Endothelial cell of umbilical vein (primary cell): ENCODE measurements around the gene DHRS9. TPM values are rescaled to one million over a fixed set of nuclear protein-coding genes. Genes with fewer than 3 reads are reported as not detected.

Experiments used
- BruUV-seq: library from RNA; stranded (reverse); fragments of 400-500 nt; replicated peaks from 2 replicates; lab custom pipeline; 2021; lab: Mats Ljungman, UMichigan
- CTCF ChIA-PET: fragments of 300-600, 350-600 bp; sonication (Branson Sonifier 250); formaldehyde crosslinking; loops from one replicate; lab custom pipeline; 2021; ENCODE audit warnings: antibody characterized with exemption, inconsistent platforms; lab: Charles Lee
- POLR2A ChIA-PET: fragments of 300-600, 350-600 bp; sonication (Branson Sonifier 250); formaldehyde crosslinking; loops from one replicate; lab custom pipeline; 2021; ENCODE audit warnings: antibody characterized with exemption, inconsistent platforms; lab: Charles Lee
- DNase-seq: peaks from one replicate; pipeline ENCODE4 v3.0.0-alpha.2; 2011; ENCODE audit warnings: low read depth, low spot score
- FAIRE-seq: peaks from 2 replicates; lab custom pipeline; 2011; peaks lifted over from hg19 to GRCh38; lab: Jason Lieb, UNC
- H2AFZ ChIP-seq: 2 replicates; pipeline ENCODE4 v1.6.0; 2012; ENCODE audit warnings: low read depth, low read length, control low read depth, inconsistent platforms
- H3K27ac ChIP-seq: 2 replicates; pipeline ENCODE4 v1.5.1; 2011; ENCODE audit warnings: low read depth, mild to moderate bottlenecking, control low read depth, low read length, moderate library complexity; ENCODE audit not compliant: insufficient read depth
- H3K27me3 ChIP-seq, 2 experiments: 2 replicates each; pipeline versions ENCODE4 v1.6.0 to v1.6.1; 2011; ENCODE audit warnings: low read length in 2 of 2, mixed read lengths in 1 of 2; ENCODE audit not compliant: control insufficient read depth in 2 of 2, insufficient read depth in 2 of 2
- H3K36me3 ChIP-seq, 2 experiments: 2 replicates in 1 of 2; 3 replicates in 1 of 2; pipeline ENCODE4 v1.5.1; 2011; ENCODE audit warnings: low read length in 2 of 2, mild to moderate bottlenecking in 1 of 2, moderate library complexity in 1 of 2; ENCODE audit not compliant: control insufficient read depth in 2 of 2, insufficient read depth in 2 of 2; ENCODE audit errors: extremely low read depth in 1 of 2
- H3K4me1 ChIP-seq: 3 replicates; pipeline ENCODE4 v1.5.1; 2011; ENCODE audit warnings: mild to moderate bottlenecking, low read length; ENCODE audit not compliant: control insufficient read depth, insufficient read depth; ENCODE audit errors: extremely low read depth
- H3K4me2 ChIP-seq: 2 replicates; pipeline ENCODE4 v1.6.1; 2011; ENCODE audit warnings: low read length, control low read depth, mixed read lengths; ENCODE audit not compliant: insufficient read depth
- H3K4me3 ChIP-seq, 3 experiments: fragments of 200-600 bp in 1 of 3; sonication (generic), shearing (Covaris generic) in 1 of 3; replicated peaks in 1 of 3; 2 replicates each; pipeline ENCODE4 v1.5.1; 2011 to 2016; ENCODE audit warnings: control low read depth in 3 of 3, low read length in 3 of 3, mild to moderate bottlenecking in 2 of 3, inconsistent platforms in 1 of 3, low read depth in 1 of 3, moderate library complexity in 1 of 3; ENCODE audit not compliant: insufficient read depth in 1 of 3
- H3K79me2 ChIP-seq: 2 replicates; pipeline ENCODE4 v1.6.0; 2012; ENCODE audit warnings: low read length, inconsistent platforms; ENCODE audit not compliant: control insufficient read depth, insufficient read depth
- H3K9ac ChIP-seq: replicated peaks from 2 replicates; pipeline ENCODE3; 2011; ENCODE audit warnings: low read length, control low read depth; ENCODE audit not compliant: insufficient read depth; ENCODE audit errors: extremely low read depth
- H3K9me1 ChIP-seq: replicated peaks from 3 replicates; pipeline ENCODE4 v1.6.0; 2011; ENCODE audit warnings: mild to moderate bottlenecking, low read length; ENCODE audit not compliant: control insufficient read depth, insufficient read depth; ENCODE audit errors: extremely low read depth
- H3K9me3 ChIP-seq: replicated peaks from 2 replicates; pipeline ENCODE4 v1.5.1; 2012; ENCODE audit warnings: low read length, inconsistent platforms; ENCODE audit not compliant: control insufficient read depth, insufficient read depth
- H4K20me1 ChIP-seq: replicated peaks from 2 replicates; pipeline ENCODE3; 2011; ENCODE audit warnings: mild to moderate bottlenecking, low read length; ENCODE audit not compliant: control insufficient read depth, insufficient read depth; ENCODE audit errors: extremely low read depth
- EZH2 ChIP-seq: IDR thresholded peaks from 2 replicates; pipeline ENCODE4 v1.6.1; 2012; ENCODE audit warnings: borderline replicate concordance, low read depth, mild to moderate bottlenecking, moderate library complexity, low read length, inconsistent platforms; ENCODE audit not compliant: severe bottlenecking
- FOS ChIP-seq: IDR thresholded peaks from 2 replicates; pipeline ENCODE4 v1.6.1; 2011; ENCODE audit warnings: mild to moderate bottlenecking, low read length, moderate library complexity, borderline replicate concordance; ENCODE audit not compliant: insufficient read depth
- GATA2 ChIP-seq: IDR thresholded peaks from 2 replicates; pipeline ENCODE4 v1.7.0; 2011; ENCODE audit warnings: low read depth, mild to moderate bottlenecking, moderate library complexity, mixed read lengths, low read length; ENCODE audit not compliant: insufficient read length, insufficient read depth
- JUN ChIP-seq: IDR thresholded peaks from 2 replicates; pipeline ENCODE4 v1.6.1; 2011; ENCODE audit warnings: borderline replicate concordance, low read depth; ENCODE audit not compliant: insufficient read length, insufficient read depth
- MAX ChIP-seq: IDR thresholded peaks from 2 replicates; pipeline ENCODE4 v1.6.1; 2011; ENCODE audit not compliant: insufficient read depth, insufficient read length
- MYC ChIP-seq: IDR thresholded peaks from one replicate; pipeline ENCODE4 v1.6.1; 2011; ENCODE audit warnings: mild to moderate bottlenecking, low read depth, low read length
- POLR2A ChIP-seq: IDR thresholded peaks from 2 replicates; pipeline ENCODE4 v1.6.1; 2012; ENCODE audit warnings: low read depth, mild to moderate bottlenecking, control low read depth, low read length
- POLR2AphosphoS5 ChIP-seq: IDR thresholded peaks from 2 replicates; pipeline ENCODE4 v1.6.1; 2012; ENCODE audit warnings: low read depth, mild to moderate bottlenecking, control low read depth, low read length, moderate library complexity; ENCODE audit not compliant: insufficient read depth
- dilution Hi-C: fragments of 300-500 bp; cut with MboI; formaldehyde crosslinking; loops from one replicate; pipeline ENCODE4 v1.15.0; 2019; ENCODE audit warnings: low sequenced_read_pairs; ENCODE audit not compliant: extremely low pct_ligation_motif_present
- intact Hi-C: fragments of 100-400 bp; cut with micrococcal nuclease; formaldehyde crosslinking; loops from one replicate; pipeline ENCODE4 v1.10.0; 2022
- polyA plus RNA-seq, 4 experiments: library from polyadenylated mRNA; depleted of rRNA in 3 of 4; stranded (reverse) in 3 of 4; unstranded in 1 of 4; fragments of >200 nt; gene quantifications; 2 replicates each; pipeline versions ENCODE4 v1.2.1 to v1.2.3, GENCODE V29; 2011 to 2012; ENCODE audit warnings: missing spikeins in 1 of 4
- total RNA-seq: library from RNA; stranded (reverse); gene quantifications from 2 replicates; pipeline ENCODE4 v1.2.3, GENCODE V29; 2021
- TF ChIP-seq, protein P1 (sequence below), 2 donors: IDR thresholded peaks; 1 replicate in 1 of 2; 2 replicates in 1 of 2; pipeline ENCODE4 v1.5.1; 2011; ENCODE audit warnings: low read length in 2 of 2, mild to moderate bottlenecking in 2 of 2, moderate library complexity in 2 of 2, control low read depth in 1 of 2, inconsistent platforms in 1 of 2, low read depth in 1 of 2; ENCODE audit not compliant: insufficient read depth in 1 of 2; ENCODE audit errors: extremely low read depth in 1 of 2

DHRS9 gene
- total and polyA plus RNA-seq, 2 donors (not counting 3 experiments of a cell fraction or from before 2014, with no cell fraction given), result 0.40 TPM; not detected in 1

DNA sequence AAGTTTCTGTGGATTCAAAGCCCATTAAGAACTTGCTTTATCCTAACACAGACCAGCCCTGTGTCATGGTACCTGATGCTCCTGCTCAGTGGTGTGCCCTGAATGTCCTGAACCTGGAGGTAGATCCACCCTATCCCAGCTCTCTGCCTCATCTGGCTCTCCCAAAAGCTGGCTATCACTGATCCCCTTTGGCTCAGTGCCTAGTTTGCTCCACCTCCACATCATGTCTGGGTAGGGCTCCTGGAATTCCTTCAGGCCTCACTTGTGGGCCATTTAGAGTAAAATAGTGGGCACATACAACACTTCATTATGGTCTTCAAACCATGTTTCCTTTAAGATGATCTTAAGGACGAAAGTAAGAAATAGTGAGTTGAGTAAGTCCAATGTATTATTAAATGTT, 33.5 kb upstream of the DHRS9 start:
- dilution Hi-C loops (no loop called here), intact Hi-C loops (no loop called here)
- H3K9me3 ChIP-seq, result no peaks in the 10 kb centered on the region
- no peak for DNase-seq
- H3K4me2 ChIP-seq, result no peak overlapping the region
- H3K27me3 ChIP-seq, result no peaks in the 10 kb centered on the region
- no peaks in the 10 kb centered on the region for H3K36me3 ChIP-seq
- POLR2A ChIA-PET, result no interaction called here
- H3K4me1 ChIP-seq, result no peaks in the 10 kb centered on the region
- no peak overlapping the region for H3K4me3 ChIP-seq
- no peak for FAIRE-seq
- no peaks in the 10 kb centered on the region for H3K79me2 ChIP-seq
- BruUV-seq, result no TSS peak
- H3K9me1 ChIP-seq, result no peaks in the 10 kb centered on the region
- no peak overlapping the region for H3K27ac ChIP-seq
- TF ChIP-seq POLR2A (no peak), JUN (no peak), MYC (no peak), MAX (no peak), EZH2 (no peak), GATA2 (no peak), POLR2AphosphoS5 (no peak), FOS (no peak)
- TF ChIP-seq, protein P1, sequence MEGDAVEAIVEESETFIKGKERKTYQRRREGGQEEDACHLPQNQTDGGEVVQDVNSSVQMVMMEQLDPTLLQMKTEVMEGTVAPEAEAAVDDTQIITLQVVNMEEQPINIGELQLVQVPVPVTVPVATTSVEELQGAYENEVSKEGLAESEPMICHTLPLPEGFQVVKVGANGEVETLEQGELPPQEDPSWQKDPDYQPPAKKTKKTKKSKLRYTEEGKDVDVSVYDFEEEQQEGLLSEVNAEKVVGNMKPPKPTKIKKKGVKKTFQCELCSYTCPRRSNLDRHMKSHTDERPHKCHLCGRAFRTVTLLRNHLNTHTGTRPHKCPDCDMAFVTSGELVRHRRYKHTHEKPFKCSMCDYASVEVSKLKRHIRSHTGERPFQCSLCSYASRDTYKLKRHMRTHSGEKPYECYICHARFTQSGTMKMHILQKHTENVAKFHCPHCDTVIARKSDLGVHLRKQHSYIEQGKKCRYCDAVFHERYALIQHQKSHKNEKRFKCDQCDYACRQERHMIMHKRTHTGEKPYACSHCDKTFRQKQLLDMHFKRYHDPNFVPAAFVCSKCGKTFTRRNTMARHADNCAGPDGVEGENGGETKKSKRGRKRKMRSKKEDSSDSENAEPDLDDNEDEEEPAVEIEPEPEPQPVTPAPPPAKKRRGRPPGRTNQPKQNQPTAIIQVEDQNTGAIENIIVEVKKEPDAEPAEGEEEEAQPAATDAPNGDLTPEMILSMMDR (IDR thresholded peaks at IDR 0.05; ENCODE audit: extremely low read depth in 1 of 2, insufficient read depth in 1 of 2, low read depth in 1 of 2, low read length in 2 of 2), result no peak
- no peak overlapping the region for H3K9ac ChIP-seq
- CTCF ChIA-PET, result no interaction called here
- H4K20me1 ChIP-seq, result no peaks in the 10 kb centered on the region
- no peak overlapping the region for H2AFZ ChIP-seq
